ENCODE results near the gene ABCB8. TPM values are rescaled to one million over a fixed set of nuclear protein-coding genes. Genes with fewer than 3 reads are reported as not detected.

ABCB8 gene
- total and polyA plus RNA-seq, 9 of the 15 experiments (the other 6 are each of a cell fraction or from before 2014, with no cell fraction given): 7.6 to 106 (median 36.3) TPM

DNA sequence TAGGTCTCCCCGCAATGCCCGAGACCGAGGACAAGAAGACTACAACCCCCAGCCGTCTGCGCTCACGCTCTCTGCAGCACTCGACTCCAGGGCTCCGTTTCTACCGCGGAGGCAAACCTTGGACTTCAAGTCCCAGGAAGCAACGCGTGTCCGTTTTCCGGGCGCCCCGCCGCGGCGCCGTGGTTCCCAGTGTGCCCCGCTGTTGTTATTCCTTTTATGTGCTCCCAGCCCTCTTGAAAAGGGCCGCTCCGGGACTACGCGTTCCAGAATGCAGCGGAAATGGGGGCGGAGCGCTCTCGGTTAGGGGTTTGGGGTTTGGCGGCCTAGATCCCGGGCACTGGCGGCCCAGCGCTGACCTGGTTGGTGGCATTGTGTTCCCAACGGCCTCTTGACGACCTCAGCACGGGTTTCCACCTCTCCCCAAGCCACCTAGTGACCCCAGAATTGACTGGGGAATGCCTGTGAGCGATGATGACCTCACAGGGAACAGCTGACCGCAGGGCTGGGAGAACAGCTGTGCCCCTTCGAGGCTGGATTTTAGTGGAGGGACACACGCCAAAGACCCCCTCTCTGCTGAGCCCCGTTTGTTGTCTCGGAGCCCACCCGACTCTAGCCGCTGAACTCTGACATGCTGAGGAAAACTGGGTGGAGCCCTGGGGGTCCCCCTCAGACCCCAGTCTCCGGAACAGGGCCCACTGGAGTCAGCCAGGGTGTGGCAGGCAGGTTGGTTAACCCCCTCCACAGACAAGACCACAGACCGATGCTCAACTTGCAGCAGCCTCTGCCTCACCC lies 29.9 kb downstream of the ABCB8 start (continued):
- TF ChIP-seq, protein P1, sequence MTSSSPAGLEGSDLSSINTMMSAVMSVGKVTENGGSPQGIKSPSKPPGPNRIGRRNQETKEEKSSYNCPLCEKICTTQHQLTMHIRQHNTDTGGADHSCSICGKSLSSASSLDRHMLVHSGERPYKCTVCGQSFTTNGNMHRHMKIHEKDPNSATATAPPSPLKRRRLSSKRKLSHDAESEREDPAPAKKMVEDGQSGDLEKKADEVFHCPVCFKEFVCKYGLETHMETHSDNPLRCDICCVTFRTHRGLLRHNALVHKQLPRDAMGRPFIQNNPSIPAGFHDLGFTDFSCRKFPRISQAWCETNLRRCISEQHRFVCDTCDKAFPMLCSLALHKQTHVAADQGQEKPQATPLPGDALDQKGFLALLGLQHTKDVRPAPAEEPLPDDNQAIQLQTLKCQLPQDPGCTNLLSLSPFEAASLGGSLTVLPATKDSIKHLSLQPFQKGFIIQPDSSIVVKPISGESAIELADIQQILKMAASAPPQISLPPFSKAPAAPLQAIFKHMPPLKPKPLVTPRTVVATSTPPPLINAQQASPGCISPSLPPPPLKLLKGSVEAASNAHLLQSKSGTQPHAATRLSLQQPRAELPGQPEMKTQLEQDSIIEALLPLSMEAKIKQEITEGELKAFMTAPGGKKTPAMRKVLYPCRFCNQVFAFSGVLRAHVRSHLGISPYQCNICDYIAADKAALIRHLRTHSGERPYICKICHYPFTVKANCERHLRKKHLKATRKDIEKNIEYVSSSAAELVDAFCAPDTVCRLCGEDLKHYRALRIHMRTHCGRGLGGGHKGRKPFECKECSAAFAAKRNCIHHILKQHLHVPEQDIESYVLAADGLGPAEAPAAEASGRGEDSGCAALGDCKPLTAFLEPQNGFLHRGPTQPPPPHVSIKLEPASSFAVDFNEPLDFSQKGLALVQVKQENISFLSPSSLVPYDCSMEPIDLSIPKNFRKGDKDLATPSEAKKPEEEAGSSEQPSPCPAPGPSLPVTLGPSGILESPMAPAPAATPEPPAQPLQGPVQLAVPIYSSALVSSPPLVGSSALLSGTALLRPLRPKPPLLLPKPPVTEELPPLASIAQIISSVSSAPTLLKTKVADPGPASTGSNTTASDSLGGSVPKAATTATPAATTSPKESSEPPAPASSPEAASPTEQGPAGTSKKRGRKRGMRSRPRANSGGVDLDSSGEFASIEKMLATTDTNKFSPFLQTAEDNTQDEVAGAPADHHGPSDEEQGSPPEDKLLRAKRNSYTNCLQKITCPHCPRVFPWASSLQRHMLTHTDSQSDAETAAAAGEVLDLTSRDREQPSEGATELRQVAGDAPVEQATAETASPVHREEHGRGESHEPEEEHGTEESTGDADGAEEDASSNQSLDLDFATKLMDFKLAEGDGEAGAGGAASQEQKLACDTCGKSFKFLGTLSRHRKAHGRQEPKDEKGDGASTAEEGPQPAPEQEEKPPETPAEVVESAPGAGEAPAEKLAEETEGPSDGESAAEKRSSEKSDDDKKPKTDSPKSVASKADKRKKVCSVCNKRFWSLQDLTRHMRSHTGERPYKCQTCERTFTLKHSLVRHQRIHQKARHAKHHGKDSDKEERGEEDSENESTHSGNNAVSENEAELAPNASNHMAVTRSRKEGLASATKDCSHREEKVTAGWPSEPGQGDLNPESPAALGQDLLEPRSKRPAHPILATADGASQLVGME (CRISPR knock-in tag; IDR thresholded peaks at IDR 0.05): 0 out of 2 replicates have a peak, but pooled peaks have one; percentile 35
- TF ChIP-seq, protein P2, sequence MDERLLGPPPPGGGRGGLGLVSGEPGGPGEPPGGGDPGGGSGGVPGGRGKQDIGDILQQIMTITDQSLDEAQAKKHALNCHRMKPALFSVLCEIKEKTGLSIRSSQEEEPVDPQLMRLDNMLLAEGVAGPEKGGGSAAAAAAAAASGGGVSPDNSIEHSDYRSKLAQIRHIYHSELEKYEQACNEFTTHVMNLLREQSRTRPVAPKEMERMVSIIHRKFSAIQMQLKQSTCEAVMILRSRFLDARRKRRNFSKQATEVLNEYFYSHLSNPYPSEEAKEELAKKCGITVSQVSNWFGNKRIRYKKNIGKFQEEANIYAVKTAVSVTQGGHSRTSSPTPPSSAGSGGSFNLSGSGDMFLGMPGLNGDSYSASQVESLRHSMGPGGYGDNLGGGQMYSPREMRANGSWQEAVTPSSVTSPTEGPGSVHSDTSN (CRISPR knock-in tag; IDR thresholded peaks at IDR 0.05; ENCODE audit: low read depth): no peak
- TF ChIP-seq, protein P2 (tag; conservative IDR thresholded peaks at IDR 0.05; ENCODE audit: low read depth): no peak
- TF ChIP-seq FOS (IDR thresholded peaks at IDR 0.05; ENCODE audit: extremely low read depth, insufficient read length): no peak
- peak in 1 of 2 experiments; percentile 94; a peak in 2 of 4 replicates for TF ChIP-seq SRF (CRISPR knock-in tag; IDR thresholded peaks at IDR 0.05)
- TF ChIP-seq SIN3A (IDR thresholded peaks at IDR 0.05; ENCODE audit: borderline replicate concordance in 2 of 2, control insufficient read depth in 1 of 2, low read depth in 2 of 2, low read length in 2 of 2): peak; percentile 90 to 95; a peak in 3 of 4 replicates
- TF ChIP-seq E2F3 (CRISPR knock-in tag; IDR thresholded peaks at IDR 0.05): 0 out of 2 replicates have a peak, but pooled peaks have one; percentile 14
- TF ChIP-seq HOXB6 (CRISPR knock-in tag; IDR thresholded peaks at IDR 0.05; ENCODE audit: borderline replicate concordance): peak; percentile 12; the same call in 1 of the 2 replicates
- no peak for TF ChIP-seq RBBP5 (IDR thresholded peaks at IDR 0.05; ENCODE audit: borderline replicate concordance, insufficient read depth, low read length, poor library complexity, severe bottlenecking)
- no peak; the same call in 1 of the 2 replicates for TF ChIP-seq RNF2 (IDR thresholded peaks at IDR 0.05)
- TF ChIP-seq MCM7 (IDR thresholded peaks at IDR 0.05): no peak
- TF ChIP-seq COPS2 (conservative IDR thresholded peaks at IDR 0.05): no peak
- TF ChIP-seq CTBP1 (IDR thresholded peaks at IDR 0.05; ENCODE audit: borderline replicate concordance): peak; percentile 58; the same call in 1 of the 2 replicates
- TF ChIP-seq, protein P3, sequence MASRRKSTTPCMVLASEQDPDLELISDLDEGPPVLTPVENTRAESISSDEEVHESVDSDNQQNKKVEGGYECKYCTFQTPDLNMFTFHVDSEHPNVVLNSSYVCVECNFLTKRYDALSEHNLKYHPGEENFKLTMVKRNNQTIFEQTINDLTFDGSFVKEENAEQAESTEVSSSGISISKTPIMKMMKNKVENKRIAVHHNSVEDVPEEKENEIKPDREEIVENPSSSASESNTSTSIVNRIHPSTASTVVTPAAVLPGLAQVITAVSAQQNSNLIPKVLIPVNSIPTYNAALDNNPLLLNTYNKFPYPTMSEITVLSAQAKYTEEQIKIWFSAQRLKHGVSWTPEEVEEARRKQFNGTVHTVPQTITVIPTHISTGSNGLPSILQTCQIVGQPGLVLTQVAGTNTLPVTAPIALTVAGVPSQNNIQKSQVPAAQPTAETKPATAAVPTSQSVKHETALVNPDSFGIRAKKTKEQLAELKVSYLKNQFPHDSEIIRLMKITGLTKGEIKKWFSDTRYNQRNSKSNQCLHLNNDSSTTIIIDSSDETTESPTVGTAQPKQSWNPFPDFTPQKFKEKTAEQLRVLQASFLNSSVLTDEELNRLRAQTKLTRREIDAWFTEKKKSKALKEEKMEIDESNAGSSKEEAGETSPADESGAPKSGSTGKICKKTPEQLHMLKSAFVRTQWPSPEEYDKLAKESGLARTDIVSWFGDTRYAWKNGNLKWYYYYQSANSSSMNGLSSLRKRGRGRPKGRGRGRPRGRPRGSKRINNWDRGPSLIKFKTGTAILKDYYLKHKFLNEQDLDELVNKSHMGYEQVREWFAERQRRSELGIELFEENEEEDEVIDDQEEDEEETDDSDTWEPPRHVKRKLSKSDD (conservative IDR thresholded peaks at IDR 0.05; ENCODE audit: low read length): no peak; the same call in 1 of the 2 replicates
- TF ChIP-seq BRF1 (IDR thresholded peaks at IDR 0.05; ENCODE audit: borderline replicate concordance, extremely low read depth, insufficient read length): no peak

All from K562 (cell line).